ENCODE data around the gene PCDH11Y.
"Not testable (repeated sequence)": the region's sequence is repeated elsewhere in the genome, so short reads cannot be mapped to it uniquely, and the experiment has no call there.

The PCDH11Y gene, protein sequence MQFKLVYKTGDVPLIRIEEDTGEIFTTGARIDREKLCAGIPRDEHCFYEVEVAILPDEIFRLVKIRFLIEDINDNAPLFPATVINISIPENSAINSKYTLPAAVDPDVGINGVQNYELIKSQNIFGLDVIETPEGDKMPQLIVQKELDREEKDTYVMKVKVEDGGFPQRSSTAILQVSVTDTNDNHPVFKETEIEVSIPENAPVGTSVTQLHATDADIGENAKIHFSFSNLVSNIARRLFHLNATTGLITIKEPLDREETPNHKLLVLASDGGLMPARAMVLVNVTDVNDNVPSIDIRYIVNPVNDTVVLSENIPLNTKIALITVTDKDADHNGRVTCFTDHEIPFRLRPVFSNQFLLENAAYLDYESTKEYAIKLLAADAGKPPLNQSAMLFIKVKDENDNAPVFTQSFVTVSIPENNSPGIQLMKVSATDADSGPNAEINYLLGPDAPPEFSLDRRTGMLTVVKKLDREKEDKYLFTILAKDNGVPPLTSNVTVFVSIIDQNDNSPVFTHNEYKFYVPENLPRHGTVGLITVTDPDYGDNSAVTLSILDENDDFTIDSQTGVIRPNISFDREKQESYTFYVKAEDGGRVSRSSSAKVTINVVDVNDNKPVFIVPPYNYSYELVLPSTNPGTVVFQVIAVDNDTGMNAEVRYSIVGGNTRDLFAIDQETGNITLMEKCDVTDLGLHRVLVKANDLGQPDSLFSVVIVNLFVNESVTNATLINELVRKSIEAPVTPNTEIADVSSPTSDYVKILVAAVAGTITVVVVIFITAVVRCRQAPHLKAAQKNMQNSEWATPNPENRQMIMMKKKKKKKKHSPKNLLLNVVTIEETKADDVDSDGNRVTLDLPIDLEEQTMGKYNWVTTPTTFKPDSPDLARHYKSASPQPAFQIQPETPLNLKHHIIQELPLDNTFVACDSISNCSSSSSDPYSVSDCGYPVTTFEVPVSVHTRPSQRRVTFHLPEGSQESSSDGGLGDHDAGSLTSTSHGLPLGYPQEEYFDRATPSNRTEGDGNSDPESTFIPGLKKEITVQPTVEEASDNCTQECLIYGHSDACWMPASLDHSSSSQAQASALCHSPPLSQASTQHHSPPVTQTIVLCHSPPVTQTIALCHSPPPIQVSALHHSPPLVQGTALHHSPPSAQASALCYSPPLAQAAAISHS (N-terminal part only)

DNA sequence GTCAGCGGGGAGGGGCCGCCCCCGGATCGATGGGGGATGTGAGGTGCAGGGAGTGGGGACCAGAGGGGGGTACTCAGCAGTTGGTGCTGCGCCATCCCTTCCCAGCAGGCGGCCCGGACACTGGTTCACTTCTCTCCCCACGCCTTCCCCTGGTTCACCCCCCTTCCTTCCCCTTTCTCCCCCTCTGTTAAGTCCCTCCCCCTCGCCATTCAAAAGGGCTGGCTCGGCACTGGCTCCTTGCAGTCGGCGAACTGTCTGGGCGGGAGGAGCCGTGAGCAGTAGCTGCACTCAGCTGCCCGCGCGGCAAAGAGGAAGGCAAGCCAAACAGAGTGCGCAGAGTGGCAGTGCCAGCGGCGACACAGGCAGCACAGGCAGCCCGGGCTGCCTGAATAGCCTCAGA lies at the start of gene PCDH11Y:
PCDH11Y (plus strand) TSS at position 240 of the 400 bp plus-strand sequence. CDS start 56,804 bp downstream, outside the sequence.
- DNase-seq (ENCODE audit: low read depth): not testable (repeated sequence)

DNA sequence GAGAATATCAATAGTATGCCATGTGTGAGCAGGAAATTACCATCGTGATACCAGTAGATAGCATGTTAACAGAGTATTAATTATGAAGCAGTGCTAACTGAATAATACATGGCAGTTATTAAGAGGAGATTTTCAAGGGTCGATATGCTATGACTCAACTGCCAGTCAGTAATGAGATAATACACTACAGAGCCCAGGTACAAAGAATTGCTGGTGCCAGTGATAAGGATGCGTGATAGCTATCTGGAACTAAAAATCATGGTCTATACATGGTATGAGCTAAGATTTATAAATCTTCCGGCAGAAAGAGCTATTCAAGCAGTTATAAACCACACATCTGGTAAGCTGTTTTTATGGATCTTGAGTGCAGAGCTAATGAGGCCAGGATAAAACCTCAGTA lies 32.2 kb upstream of the PCDH11Y start:
- not testable (repeated sequence) for DNase-seq (ENCODE audit: low read depth)

- not testable (repeated sequence) for DNase-seq (ENCODE audit: low read depth)
Observed at GRCh38 chrY:4991743-4992400, 8.2 kb upstream of the PCDH11Y start.

DNA sequence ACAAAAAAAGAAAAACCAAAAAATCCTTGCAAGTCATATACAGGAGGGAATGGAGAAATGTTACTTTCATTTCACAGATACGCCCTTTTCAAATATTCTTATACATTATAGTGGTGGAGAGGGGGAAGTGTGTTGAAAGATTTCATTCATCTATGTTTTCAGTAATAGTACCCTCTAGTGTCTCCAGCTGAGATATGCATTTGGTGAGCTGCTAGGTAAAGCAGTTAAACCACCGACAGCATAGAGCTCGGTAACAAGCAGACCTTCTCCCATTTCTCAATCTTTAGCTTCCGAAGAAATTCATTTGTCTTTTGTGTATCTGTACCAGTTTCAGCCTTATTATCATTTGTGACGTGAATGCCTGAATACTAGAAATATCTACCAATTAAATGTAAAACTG lies 5.2 kb upstream of the PCDH11Y start:
- not testable (repeated sequence) for DNase-seq (ENCODE audit: low read depth)

- DNase-seq (ENCODE audit: low read depth): not testable (repeated sequence)
Observed at GRCh38 chrY:5002476-5003184, 2.5 kb downstream of the PCDH11Y start.

DNA sequence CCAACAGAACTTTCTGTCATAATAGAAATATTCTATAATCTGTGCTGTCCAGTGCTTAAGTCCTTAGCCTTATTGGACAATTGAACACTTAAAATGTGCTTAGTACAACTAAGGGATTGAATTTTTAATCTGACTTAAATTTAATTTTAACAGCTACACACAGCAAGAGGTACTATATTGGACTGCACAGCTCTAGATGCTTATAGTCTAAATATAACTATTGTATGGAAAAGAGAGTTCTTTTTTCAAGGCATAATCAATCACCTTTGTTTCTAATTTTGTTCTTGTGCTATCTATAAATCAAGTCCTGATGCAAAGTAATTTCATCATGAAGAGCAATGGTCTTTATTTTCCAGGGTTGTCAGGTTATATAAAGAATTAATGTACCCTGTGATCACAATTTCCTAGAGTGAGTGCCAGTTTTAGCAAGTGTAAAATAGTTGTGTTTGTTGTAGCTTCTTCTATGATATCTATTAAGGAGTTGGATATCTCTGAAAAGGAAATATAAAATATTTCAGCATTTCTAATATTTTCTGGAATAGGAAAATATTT lies 39.0 kb downstream of the PCDH11Y start:
- not testable (repeated sequence) for DNase-seq (ENCODE audit: low read depth)

DNA sequence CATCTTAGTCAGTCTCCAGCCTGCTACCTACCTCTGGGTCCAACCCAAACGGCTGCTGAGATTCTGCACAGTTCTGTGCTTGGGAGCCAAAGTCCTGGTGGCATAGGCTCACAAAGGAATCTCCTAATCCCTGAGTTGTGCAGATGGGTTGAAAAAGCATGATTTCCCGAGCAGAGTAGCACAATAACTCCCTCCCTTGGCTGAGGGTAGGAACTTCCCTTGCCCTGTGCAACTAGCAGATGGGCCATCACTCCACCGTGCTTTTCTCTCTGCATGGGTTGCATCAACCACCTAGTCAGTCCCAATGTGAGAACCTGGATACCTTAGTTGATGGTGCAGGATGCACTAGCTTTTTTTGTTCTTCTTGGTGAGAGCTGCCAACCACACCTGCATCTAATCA lies 82.9 kb downstream of the PCDH11Y start:
- DNase-seq (ENCODE audit: low read depth): not testable (repeated sequence)

DNA sequence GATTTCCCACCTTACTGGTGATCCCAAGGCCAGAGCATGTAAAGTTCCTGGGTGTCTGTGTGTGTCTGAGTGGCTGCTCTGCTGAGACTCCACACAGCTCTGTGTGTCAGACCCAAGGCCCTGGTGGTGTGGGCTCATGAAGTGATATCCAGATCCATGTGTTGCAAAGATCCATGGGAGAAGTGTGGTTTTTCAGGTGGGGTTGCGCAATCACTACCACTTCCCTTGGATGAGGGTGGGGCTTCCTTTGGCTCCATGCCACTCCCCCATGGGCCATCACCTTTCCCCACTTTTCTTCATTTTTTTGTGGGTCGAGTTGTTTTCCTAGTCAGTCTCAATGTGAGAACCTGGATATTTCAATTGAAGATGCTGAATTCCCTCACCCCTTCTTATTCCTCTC lies 182.9 kb downstream of the PCDH11Y start:
- DNase-seq (ENCODE audit: low read depth): not testable (repeated sequence)

DNA sequence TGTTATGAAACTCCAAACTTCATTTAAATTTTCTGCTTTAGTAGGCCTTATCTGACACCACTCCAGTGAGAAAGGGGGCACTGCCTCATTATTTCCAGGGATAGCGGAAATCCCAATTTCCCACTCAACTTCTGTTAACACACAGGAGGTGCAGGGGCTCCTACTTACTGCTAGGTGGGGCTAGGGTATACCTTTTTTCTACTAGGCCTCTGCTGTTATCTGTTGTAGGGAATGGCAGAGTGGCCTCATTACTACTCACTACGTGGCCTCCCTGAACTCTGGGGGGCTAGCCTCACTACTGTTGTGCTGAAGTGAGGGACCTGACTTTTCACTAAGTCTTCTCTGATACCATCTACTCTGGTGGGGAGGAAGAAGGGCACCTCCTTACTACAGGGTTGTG lies 215.0 kb downstream of the PCDH11Y start:
- not testable (repeated sequence) for DNase-seq (ENCODE audit: low read depth)

- DNase-seq (ENCODE audit: low read depth): not testable (repeated sequence)
Observed at GRCh38 chrY:5324931-5325330, 324.8 kb downstream of the PCDH11Y start.

- not testable (repeated sequence) for DNase-seq (ENCODE audit: low read depth)
Observed at GRCh38 chrY:5342220-5342619, 342.1 kb downstream of the PCDH11Y start.

GRCh38 chrY:5543705-5544104 lies 543.6 kb downstream of the PCDH11Y start:
- DNase-seq (ENCODE audit: low read depth): not testable (repeated sequence)

- DNase-seq (ENCODE audit: low read depth): not testable (repeated sequence)
Observed at GRCh38 chrY:5638589-5638988, 638.5 kb downstream of the PCDH11Y start.

- not testable (repeated sequence) for DNase-seq (ENCODE audit: low read depth)
Observed at GRCh38 chrY:5679265-5679664, 679.2 kb downstream of the PCDH11Y start.

DNA sequence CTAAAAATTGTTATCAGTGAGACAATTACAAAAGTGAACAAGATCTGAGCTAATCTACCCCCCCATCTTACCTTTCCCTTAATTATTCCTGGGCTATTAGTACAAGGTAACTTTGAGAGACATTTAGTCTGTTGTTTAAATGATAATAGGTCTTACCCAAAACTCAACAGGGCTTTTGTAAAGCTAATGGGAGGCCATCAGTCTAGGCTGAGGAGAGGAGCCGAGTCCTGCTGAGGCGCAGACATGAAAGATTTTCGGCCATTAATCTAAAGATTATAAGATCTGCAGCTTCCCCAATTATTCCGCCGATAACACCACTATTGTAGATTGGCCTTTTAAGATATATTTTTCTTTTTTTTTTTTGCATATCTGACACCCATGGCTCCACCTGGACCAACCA lies 708.6 kb downstream of the PCDH11Y start:
- not testable (repeated sequence) for DNase-seq (ENCODE audit: low read depth)

DNA sequence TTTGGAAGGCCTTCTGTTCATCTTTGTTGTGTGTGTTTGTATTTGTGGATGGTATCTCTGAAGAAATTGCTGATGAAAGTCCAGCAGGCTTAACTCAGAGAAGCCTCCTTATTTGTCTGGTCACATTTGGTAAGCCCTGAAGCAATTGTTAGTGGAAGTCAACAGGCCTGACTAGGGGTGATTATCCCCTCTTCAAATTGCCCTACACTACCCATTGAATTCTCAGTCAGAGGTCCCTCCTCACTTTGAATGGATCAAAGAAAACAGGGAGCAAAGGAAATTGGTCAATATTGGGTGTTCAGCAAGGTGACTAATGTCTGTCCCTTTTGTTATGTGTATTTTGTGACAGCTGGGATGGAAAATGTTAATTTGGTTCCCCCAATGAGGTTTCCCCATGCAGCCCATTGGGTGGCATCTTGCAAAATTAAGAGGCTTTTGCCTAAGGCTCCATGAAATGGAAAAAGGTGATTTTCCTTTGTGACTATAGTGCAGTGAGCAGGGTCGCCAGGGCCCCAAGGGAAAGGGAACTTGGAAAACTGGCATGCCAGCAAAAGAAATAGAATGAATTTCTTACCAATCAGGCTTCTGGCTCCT lies 709.8 kb downstream of the PCDH11Y start:
- DNase-seq (ENCODE audit: low read depth): not testable (repeated sequence)

DNA sequence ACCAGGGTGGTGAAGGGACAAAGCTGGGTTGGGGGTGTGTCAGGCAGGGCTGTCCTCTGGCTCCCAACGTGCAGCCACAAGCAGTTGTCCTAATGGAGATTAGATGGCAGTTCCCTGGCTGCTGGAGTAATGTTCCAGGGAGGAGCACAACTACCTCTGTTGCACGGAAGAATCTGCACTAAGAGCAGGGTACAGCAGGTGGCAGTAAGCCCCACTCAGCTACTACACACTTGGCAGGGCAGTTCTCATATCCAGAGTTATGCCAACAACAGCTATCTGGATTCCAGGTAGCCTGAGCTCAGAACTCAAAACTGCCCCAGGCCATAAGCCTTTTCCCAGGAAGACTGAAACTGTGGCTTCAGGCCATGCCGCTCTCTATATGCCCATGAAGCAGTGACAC lies 761.3 kb downstream of the PCDH11Y start:
- not testable (repeated sequence) for DNase-seq (ENCODE audit: low read depth)

DNA sequence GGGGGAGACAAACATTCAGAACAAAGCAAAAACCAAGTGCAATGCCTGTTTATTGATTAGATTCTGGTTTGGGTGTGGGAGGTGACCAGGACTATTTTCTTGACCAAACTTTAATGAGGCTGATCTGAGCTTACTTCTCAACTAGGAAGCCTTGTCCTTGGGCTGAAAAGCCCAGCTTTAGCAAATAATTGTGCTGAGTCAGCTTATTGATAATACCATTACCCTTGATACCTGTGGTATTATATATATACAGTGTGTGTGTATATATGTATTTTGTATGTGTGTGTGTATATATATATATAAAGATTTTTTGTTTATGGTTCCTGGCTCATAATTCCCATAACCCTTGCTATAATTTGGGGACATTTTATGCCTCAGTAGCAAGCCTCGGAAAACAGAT lies 776.4 kb downstream of the PCDH11Y start:
- DNase-seq (ENCODE audit: low read depth): not testable (repeated sequence)
